HTERT RPE-1 (cell line): Measurements from ENCODE around the gene TBC1D5.
"Not testable (repeated sequence)": the region's sequence is repeated elsewhere in the genome, so short reads cannot be mapped to it uniquely, and the experiment has no call there.

Experiments
- in situ Hi-C: fragments of 300-500 bp; cut with MboI; formaldehyde crosslinking; loops from 4 replicates; pipeline ENCODE4 v1.14.3; 2020; ENCODE audit warnings: low sequenced_read_pairs

The TBC1D5 gene

GRCh38 chr3:17552351-17552750 lies 190.1 kb downstream of the TBC1D5 start:
- in situ Hi-C loops = no loop called here

GRCh38 chr3:17551895-17552294 lies 190.5 kb downstream of the TBC1D5 start:
- in situ Hi-C loops = no loop called here

- in situ Hi-C loops = no loop called here
These were observed 191.1 kb downstream of the TBC1D5 start for GRCh38 chr3:17551333-17551732.

GRCh38 chr3:17550624-17551023 lies 191.8 kb downstream of the TBC1D5 start:
- in situ Hi-C loops = no loop called here

GRCh38 chr3:17546500-17547255 lies 195.8 kb downstream of the TBC1D5 start:
- in situ Hi-C loops = no loop called here

GRCh38 chr3:17544632-17545031 lies 197.8 kb downstream of the TBC1D5 start:
- in situ Hi-C loops = no loop called here

GRCh38 chr3:17542591-17542990 lies 199.8 kb downstream of the TBC1D5 start:
- in situ Hi-C loops = no loop called here

GRCh38 chr3:17539436-17539835 lies 203.0 kb downstream of the TBC1D5 start:
- in situ Hi-C loops = no loop called here

GRCh38 chr3:17535274-17535673 lies 207.2 kb downstream of the TBC1D5 start:
- in situ Hi-C loops = no loop called here

GRCh38 chr3:17532446-17532845 lies 210.0 kb downstream of the TBC1D5 start:
- in situ Hi-C loops = not testable (repeated sequence)

GRCh38 chr3:17529677-17530076 lies 212.8 kb downstream of the TBC1D5 start:
- in situ Hi-C loops = no loop called here

- in situ Hi-C loops = no loop called here
These were observed 224.0 kb downstream of the TBC1D5 start for GRCh38 chr3:17518189-17519059.

GRCh38 chr3:17515445-17516234 lies 226.8 kb downstream of the TBC1D5 start:
- in situ Hi-C loops = no loop called here

- in situ Hi-C loops = no loop called here
These were observed 227.8 kb downstream of the TBC1D5 start for GRCh38 chr3:17514597-17514996.

- in situ Hi-C loops = no loop called here
These were observed 232.2 kb downstream of the TBC1D5 start for GRCh38 chr3:17510265-17510664.

- in situ Hi-C loops = no loop called here
These were observed 234.2 kb downstream of the TBC1D5 start for GRCh38 chr3:17508180-17508752.

GRCh38 chr3:17507480-17507879 lies 235.0 kb downstream of the TBC1D5 start:
- in situ Hi-C loops = no loop called here

- in situ Hi-C loops = no loop called here
These were observed 236.6 kb downstream of the TBC1D5 start for GRCh38 chr3:17505856-17506255.

GRCh38 chr3:17501745-17502144 lies 240.7 kb downstream of the TBC1D5 start:
- in situ Hi-C loops = no loop called here

- in situ Hi-C loops = no loop called here
These were observed 241.8 kb downstream of the TBC1D5 start for GRCh38 chr3:17500618-17501017.
